ENCODE data around the gene NEMP1. TPM values are rescaled to one million over a fixed set of nuclear protein-coding genes. Genes with fewer than 3 reads are reported as not detected.

NEMP1 gene
- total and polyA plus RNA-seq, 7 donors = 1.3 to 3.2 (median 2.4) TPM

- peaks cover 24% of the 10 kb centered on the region for H3K4me1 ChIP-seq
- no peak for DNase-seq
Measured at GRCh38 chr12:57091638-57092528, 13.3 kb upstream of the NEMP1 start.

GRCh38 chr12:57090924-57091637 lies 12.5 kb upstream of the NEMP1 start:
- ATAC-seq (no peak), DNase-seq (peak in 1 of 2 donors; percentile 50)
- H3K4me1 ChIP-seq = peaks cover 24% of the 10 kb centered on the region
- no peaks in the 10 kb centered on the region for H3K9me3 ChIP-seq
- peaks cover 7 to 37% of the 10 kb centered on the region in 2 donors for H3K36me3 ChIP-seq (ENCODE audit: insufficient read depth in 1 of 2, low read depth in 1 of 2)
- no peaks in the 10 kb centered on the region for H3K27me3 ChIP-seq (ENCODE audit: insufficient read depth in 3 of 3, low read length in 2 of 3)
- peak overlapping the region; percentile 92 for H3K27ac ChIP-seq
- H3K4me3 ChIP-seq = peak overlapping the region; percentile 84
- TF ChIP-seq CTCF (IDR thresholded peaks at IDR 0.05) = peak; percentile 9
- WGBS, 3 donors = 56 to 66% (median 61%) methylated on average over 20 to 22 of the region's 22 CpGs
- intact Hi-C loops (cut with DNase I) = no loop called here

More at GRCh38 chr12:57091638-57092528, 13.3 kb upstream of the NEMP1 start:
- no peaks in the 10 kb centered on the region for H3K9me3 ChIP-seq
- no peak for TF ChIP-seq CTCF (IDR thresholded peaks at IDR 0.05)
- H3K36me3 ChIP-seq (ENCODE audit: insufficient read depth in 1 of 2, low read depth in 1 of 2) = peaks cover 7 to 40% of the 10 kb centered on the region in 2 donors
- peak overlapping the region; percentile 84 for H3K4me3 ChIP-seq
- no peak for ATAC-seq
- intact Hi-C loops (cut with DNase I) = no loop called here
- no peaks in the 10 kb centered on the region for H3K27me3 ChIP-seq (ENCODE audit: insufficient read depth in 3 of 3, low read length in 2 of 3)
- WGBS, 3 donors = 81 to 82% (median 82%) methylated on average over 23 to 25 of the region's 25 CpGs
- H3K27ac ChIP-seq = no peak overlapping the region

- peaks cover 24% of the 10 kb centered on the region for H3K4me1 ChIP-seq
- H3K36me3 ChIP-seq (ENCODE audit: insufficient read depth in 1 of 2, low read depth in 1 of 2) = peaks cover 7 to 36% of the 10 kb centered on the region in 2 donors
- TF ChIP-seq CTCF (IDR thresholded peaks at IDR 0.05) = no peak
- no peak for ATAC-seq
- DNase-seq = no peak
- WGBS, 3 donors = 54 to 70% (median 61%) methylated on average over 6 of the region's 6 CpGs
- peak overlapping the region; percentile 92 for H3K27ac ChIP-seq
- H3K4me3 ChIP-seq = peak overlapping the region; percentile 84
- H3K9me3 ChIP-seq = no peaks in the 10 kb centered on the region
- H3K27me3 ChIP-seq (ENCODE audit: insufficient read depth in 3 of 3, low read length in 2 of 3) = no peaks in the 10 kb centered on the region
- intact Hi-C loops (cut with DNase I) = no loop called here
Measured at GRCh38 chr12:57090490-57090889, 11.9 kb upstream of the NEMP1 start.

- Histone ChIP-seq H3K4me3 (peak overlapping the region; percentile 84), H3K9me3 (no peaks in the 10 kb centered on the region), H3K27ac (peak overlapping the region; percentile 92), H3K36me3 (ENCODE audit: insufficient read depth in 1 of 2, low read depth in 1 of 2) (peaks cover 7 to 27% of the 10 kb centered on the region in 2 donors), H3K4me1 (peaks cover 24% of the 10 kb centered on the region), H3K27me3 (ENCODE audit: insufficient read depth in 3 of 3, low read length in 2 of 3) (no peaks in the 10 kb centered on the region)
- 12 to 22% (median 14%) methylated on average over 39 to 45 of the region's 45 CpGs for WGBS, 3 donors
- peak; percentile 77 to 80 for DNase-seq
- TF ChIP-seq CTCF (IDR thresholded peaks at IDR 0.05) = no peak
- intact Hi-C loops (cut with DNase I) = no loop called here
- ATAC-seq = no peak
Measured at GRCh38 chr12:57089271-57090245, 11.0 kb upstream of the NEMP1 start.
